Measurements from ENCODE around the gene CASR.

The CASR gene

DNA sequence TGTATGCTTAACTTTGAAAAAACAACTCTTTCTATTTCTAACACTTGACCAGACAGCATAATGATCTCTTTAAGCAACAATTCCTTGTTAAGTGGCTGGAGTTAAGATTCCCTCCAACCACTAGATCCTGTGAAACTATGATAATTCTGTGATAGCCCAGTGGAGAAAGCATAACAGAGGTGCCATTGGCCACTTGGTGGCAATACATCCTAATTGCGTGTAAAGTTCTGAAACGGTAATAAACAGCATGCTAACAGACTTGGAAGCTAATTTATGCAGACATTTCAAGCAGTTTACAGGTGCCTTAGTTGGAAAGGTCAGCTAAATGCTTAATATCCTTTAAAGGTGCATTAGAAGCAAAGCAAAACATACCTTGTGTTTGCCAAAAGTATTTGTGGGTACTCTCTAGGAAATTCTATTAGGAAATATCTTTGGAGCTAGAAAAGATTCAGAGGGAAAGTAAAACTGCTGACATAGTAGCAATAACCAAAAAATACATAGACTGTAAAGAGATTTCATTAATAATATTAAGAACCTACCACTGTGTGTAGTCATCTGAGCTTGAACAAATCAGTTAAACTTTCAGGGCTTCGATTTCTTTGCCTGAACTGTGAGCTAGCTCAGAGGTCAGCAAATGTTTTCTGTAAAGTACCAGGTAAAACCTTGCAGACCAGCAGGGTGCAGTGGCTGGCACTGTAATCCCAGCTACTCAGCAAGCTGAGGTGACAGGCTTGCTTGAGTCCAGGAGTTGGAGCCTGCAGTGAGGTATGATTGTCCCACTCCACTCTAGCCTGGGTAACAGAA, 122.6 kb downstream of the CASR start:
- Histone ChIP-seq H3K4me3 (replicated peaks; ENCODE audit: insufficient read depth, low read length) (no peak overlapping the region), H3K27ac (replicated peaks) (peak overlapping the region; percentile 13; the same call in 1 of the 2 replicates), H3K27me3 (ENCODE audit: insufficient read depth, poor library complexity, severe bottlenecking) (no peaks in the 10 kb centered on the region)
- peak in 1 of 2 experiments; percentile 61 for DNase-seq (ENCODE audit: low read depth in 1 of 2, low spot score in 1 of 2)
- TF ChIP-seq SPI1 (IDR thresholded peaks at IDR 0.05; ENCODE audit: borderline replicate concordance, low read depth), result no peak
- TF ChIP-seq GABPA (IDR thresholded peaks at IDR 0.05; ENCODE audit: low read depth), result no peak
- TF ChIP-seq POLR2AphosphoS5 (IDR thresholded peaks at IDR 0.05; ENCODE audit: low read depth), result no peak
- TF ChIP-seq, protein P1, sequence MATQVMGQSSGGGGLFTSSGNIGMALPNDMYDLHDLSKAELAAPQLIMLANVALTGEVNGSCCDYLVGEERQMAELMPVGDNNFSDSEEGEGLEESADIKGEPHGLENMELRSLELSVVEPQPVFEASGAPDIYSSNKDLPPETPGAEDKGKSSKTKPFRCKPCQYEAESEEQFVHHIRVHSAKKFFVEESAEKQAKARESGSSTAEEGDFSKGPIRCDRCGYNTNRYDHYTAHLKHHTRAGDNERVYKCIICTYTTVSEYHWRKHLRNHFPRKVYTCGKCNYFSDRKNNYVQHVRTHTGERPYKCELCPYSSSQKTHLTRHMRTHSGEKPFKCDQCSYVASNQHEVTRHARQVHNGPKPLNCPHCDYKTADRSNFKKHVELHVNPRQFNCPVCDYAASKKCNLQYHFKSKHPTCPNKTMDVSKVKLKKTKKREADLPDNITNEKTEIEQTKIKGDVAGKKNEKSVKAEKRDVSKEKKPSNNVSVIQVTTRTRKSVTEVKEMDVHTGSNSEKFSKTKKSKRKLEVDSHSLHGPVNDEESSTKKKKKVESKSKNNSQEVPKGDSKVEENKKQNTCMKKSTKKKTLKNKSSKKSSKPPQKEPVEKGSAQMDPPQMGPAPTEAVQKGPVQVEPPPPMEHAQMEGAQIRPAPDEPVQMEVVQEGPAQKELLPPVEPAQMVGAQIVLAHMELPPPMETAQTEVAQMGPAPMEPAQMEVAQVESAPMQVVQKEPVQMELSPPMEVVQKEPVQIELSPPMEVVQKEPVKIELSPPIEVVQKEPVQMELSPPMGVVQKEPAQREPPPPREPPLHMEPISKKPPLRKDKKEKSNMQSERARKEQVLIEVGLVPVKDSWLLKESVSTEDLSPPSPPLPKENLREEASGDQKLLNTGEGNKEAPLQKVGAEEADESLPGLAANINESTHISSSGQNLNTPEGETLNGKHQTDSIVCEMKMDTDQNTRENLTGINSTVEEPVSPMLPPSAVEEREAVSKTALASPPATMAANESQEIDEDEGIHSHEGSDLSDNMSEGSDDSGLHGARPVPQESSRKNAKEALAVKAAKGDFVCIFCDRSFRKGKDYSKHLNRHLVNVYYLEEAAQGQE (IDR thresholded peaks at IDR 0.05; ENCODE audit: insufficient replicate concordance, low read depth), result no peak
- TF ChIP-seq, protein P2, sequence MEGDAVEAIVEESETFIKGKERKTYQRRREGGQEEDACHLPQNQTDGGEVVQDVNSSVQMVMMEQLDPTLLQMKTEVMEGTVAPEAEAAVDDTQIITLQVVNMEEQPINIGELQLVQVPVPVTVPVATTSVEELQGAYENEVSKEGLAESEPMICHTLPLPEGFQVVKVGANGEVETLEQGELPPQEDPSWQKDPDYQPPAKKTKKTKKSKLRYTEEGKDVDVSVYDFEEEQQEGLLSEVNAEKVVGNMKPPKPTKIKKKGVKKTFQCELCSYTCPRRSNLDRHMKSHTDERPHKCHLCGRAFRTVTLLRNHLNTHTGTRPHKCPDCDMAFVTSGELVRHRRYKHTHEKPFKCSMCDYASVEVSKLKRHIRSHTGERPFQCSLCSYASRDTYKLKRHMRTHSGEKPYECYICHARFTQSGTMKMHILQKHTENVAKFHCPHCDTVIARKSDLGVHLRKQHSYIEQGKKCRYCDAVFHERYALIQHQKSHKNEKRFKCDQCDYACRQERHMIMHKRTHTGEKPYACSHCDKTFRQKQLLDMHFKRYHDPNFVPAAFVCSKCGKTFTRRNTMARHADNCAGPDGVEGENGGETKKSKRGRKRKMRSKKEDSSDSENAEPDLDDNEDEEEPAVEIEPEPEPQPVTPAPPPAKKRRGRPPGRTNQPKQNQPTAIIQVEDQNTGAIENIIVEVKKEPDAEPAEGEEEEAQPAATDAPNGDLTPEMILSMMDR (IDR thresholded peaks at IDR 0.05; ENCODE audit: insufficient read depth, low read length), result no peak

DNA sequence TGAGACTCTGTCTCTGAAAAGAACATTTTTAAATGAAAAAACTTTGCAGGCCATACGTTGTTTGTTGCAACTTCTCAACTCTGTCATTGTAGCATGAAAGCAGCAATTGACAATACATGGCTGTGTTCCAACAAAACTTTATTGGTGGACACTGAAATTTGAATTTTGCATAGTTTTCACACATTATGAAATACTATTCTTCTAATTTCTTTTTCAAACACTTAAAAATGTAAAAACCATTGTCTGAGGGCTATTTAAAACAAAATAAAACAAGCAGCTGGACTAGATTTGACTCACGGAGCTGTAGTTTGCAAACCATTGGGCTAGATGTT, 123.1 kb downstream of the CASR start:
- Histone ChIP-seq H3K27me3 (ENCODE audit: insufficient read depth, poor library complexity, severe bottlenecking) (no peaks in the 10 kb centered on the region), H3K4me3 (replicated peaks; ENCODE audit: insufficient read depth, low read length) (no peak overlapping the region), H3K27ac (replicated peaks) (no peak overlapping the region)
- no peak for TF ChIP-seq SPI1 (IDR thresholded peaks at IDR 0.05; ENCODE audit: borderline replicate concordance, low read depth)
- no peak for TF ChIP-seq POLR2AphosphoS5 (IDR thresholded peaks at IDR 0.05; ENCODE audit: low read depth)
- TF ChIP-seq, protein P2 (IDR thresholded peaks at IDR 0.05; ENCODE audit: insufficient read depth, low read length), result no peak
- TF ChIP-seq, protein P1 (IDR thresholded peaks at IDR 0.05; ENCODE audit: insufficient replicate concordance, low read depth), result no peak
- no peak for TF ChIP-seq GABPA (IDR thresholded peaks at IDR 0.05; ENCODE audit: low read depth)
- no peak for DNase-seq (ENCODE audit: low read depth in 1 of 2, low spot score in 1 of 2)

DNA sequence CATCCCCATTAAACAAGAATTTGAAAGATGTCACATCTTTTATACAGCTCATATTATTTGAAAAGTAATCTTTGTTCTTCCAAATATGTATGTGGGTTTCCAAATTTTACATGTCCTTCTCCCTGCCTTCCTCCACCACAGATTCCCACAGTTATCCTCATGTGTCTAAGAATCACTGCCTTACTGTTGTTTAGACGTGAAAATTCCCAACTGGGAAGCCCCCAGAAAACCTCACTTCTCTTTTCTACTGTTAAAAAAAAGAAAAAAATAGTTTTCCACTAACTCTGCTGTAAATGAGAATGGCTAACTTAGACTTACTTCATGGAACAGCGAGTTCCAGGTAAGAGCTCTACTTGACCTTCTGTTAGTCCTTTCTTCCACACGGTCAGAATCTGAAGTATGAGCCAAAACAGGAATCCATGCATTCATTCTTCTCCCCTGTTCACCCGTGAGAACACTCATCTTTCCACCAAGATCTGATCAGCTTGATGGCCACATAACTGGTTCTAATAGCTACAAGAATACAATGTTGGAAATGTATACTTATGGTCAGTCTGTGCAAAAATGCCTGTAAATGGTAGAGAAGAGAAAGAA, 123.7 kb downstream of the CASR start:
- Histone ChIP-seq H3K27me3 (ENCODE audit: insufficient read depth, poor library complexity, severe bottlenecking) (no peaks in the 10 kb centered on the region), H3K4me3 (replicated peaks; ENCODE audit: insufficient read depth, low read length) (no peak overlapping the region), H3K27ac (replicated peaks) (peak overlapping the region; percentile 35)
- TF ChIP-seq, protein P1 (IDR thresholded peaks at IDR 0.05; ENCODE audit: insufficient replicate concordance, low read depth), result no peak
- no peak for TF ChIP-seq SPI1 (IDR thresholded peaks at IDR 0.05; ENCODE audit: borderline replicate concordance, low read depth)
- no peak for TF ChIP-seq GABPA (IDR thresholded peaks at IDR 0.05; ENCODE audit: low read depth)
- TF ChIP-seq, protein P2 (IDR thresholded peaks at IDR 0.05; ENCODE audit: insufficient read depth, low read length), result no peak
- no peak for TF ChIP-seq POLR2AphosphoS5 (IDR thresholded peaks at IDR 0.05; ENCODE audit: low read depth)
- DNase-seq (ENCODE audit: low read depth in 1 of 2, low spot score in 1 of 2), result no peak

All from HL-60 (cell line).